Endothelial cell of umbilical vein (primary cell): Measurements from ENCODE around the gene PPP1R16B. TPM values are rescaled to one million over a fixed set of nuclear protein-coding genes. Genes with fewer than 3 reads are reported as not detected.

Source experiments
- BruUV-seq: library from RNA; stranded (reverse); fragments of 400-500 nt; replicated peaks from 2 replicates; lab custom pipeline; 2021; lab: Mats Ljungman, UMichigan
- CTCF ChIA-PET: fragments of 300-600, 350-600 bp; sonication (Branson Sonifier 250); formaldehyde crosslinking; loops from one replicate; lab custom pipeline; 2021; ENCODE audit warnings: antibody characterized with exemption, inconsistent platforms; lab: Charles Lee
- POLR2A ChIA-PET: fragments of 300-600, 350-600 bp; sonication (Branson Sonifier 250); formaldehyde crosslinking; loops from one replicate; lab custom pipeline; 2021; ENCODE audit warnings: antibody characterized with exemption, inconsistent platforms; lab: Charles Lee
- DNase-seq: peaks from one replicate; pipeline ENCODE4 v3.0.0-alpha.2; 2011; ENCODE audit warnings: low read depth, low spot score
- FAIRE-seq: peaks from 2 replicates; lab custom pipeline; 2011; peaks lifted over from hg19 to GRCh38; lab: Jason Lieb, UNC
- H2AFZ ChIP-seq: 2 replicates; pipeline ENCODE4 v1.6.0; 2012; ENCODE audit warnings: low read depth, low read length, control low read depth, inconsistent platforms
- H3K27ac ChIP-seq: 2 replicates; pipeline ENCODE4 v1.5.1; 2011; ENCODE audit warnings: low read depth, mild to moderate bottlenecking, control low read depth, low read length, moderate library complexity; ENCODE audit not compliant: insufficient read depth
- H3K27me3 ChIP-seq, 2 experiments: 2 replicates each; pipeline versions ENCODE4 v1.6.0 to v1.6.1; 2011; ENCODE audit warnings: low read length in 2 of 2, mixed read lengths in 1 of 2; ENCODE audit not compliant: control insufficient read depth in 2 of 2, insufficient read depth in 2 of 2
- H3K36me3 ChIP-seq, 2 experiments: 2 replicates in 1 of 2; 3 replicates in 1 of 2; pipeline ENCODE4 v1.5.1; 2011; ENCODE audit warnings: low read length in 2 of 2, mild to moderate bottlenecking in 1 of 2, moderate library complexity in 1 of 2; ENCODE audit not compliant: control insufficient read depth in 2 of 2, insufficient read depth in 2 of 2; ENCODE audit errors: extremely low read depth in 1 of 2
- H3K4me1 ChIP-seq: 3 replicates; pipeline ENCODE4 v1.5.1; 2011; ENCODE audit warnings: mild to moderate bottlenecking, low read length; ENCODE audit not compliant: control insufficient read depth, insufficient read depth; ENCODE audit errors: extremely low read depth
- H3K4me2 ChIP-seq: 2 replicates; pipeline ENCODE4 v1.6.1; 2011; ENCODE audit warnings: low read length, control low read depth, mixed read lengths; ENCODE audit not compliant: insufficient read depth
- H3K4me3 ChIP-seq, 3 experiments: fragments of 200-600 bp in 1 of 3; sonication (generic), shearing (Covaris generic) in 1 of 3; replicated peaks in 1 of 3; 2 replicates each; pipeline ENCODE4 v1.5.1; 2011 to 2016; ENCODE audit warnings: control low read depth in 3 of 3, low read length in 3 of 3, mild to moderate bottlenecking in 2 of 3, inconsistent platforms in 1 of 3, low read depth in 1 of 3, moderate library complexity in 1 of 3; ENCODE audit not compliant: insufficient read depth in 1 of 3
- H3K79me2 ChIP-seq: 2 replicates; pipeline ENCODE4 v1.6.0; 2012; ENCODE audit warnings: low read length, inconsistent platforms; ENCODE audit not compliant: control insufficient read depth, insufficient read depth
- H3K9ac ChIP-seq: replicated peaks from 2 replicates; pipeline ENCODE3; 2011; ENCODE audit warnings: low read length, control low read depth; ENCODE audit not compliant: insufficient read depth; ENCODE audit errors: extremely low read depth
- H3K9me1 ChIP-seq: replicated peaks from 3 replicates; pipeline ENCODE4 v1.6.0; 2011; ENCODE audit warnings: mild to moderate bottlenecking, low read length; ENCODE audit not compliant: control insufficient read depth, insufficient read depth; ENCODE audit errors: extremely low read depth
- H3K9me3 ChIP-seq: replicated peaks from 2 replicates; pipeline ENCODE4 v1.5.1; 2012; ENCODE audit warnings: low read length, inconsistent platforms; ENCODE audit not compliant: control insufficient read depth, insufficient read depth
- H4K20me1 ChIP-seq: replicated peaks from 2 replicates; pipeline ENCODE3; 2011; ENCODE audit warnings: mild to moderate bottlenecking, low read length; ENCODE audit not compliant: control insufficient read depth, insufficient read depth; ENCODE audit errors: extremely low read depth
- EZH2 ChIP-seq: IDR thresholded peaks from 2 replicates; pipeline ENCODE4 v1.6.1; 2012; ENCODE audit warnings: borderline replicate concordance, low read depth, mild to moderate bottlenecking, moderate library complexity, low read length, inconsistent platforms; ENCODE audit not compliant: severe bottlenecking
- GATA2 ChIP-seq: IDR thresholded peaks from 2 replicates; pipeline ENCODE4 v1.7.0; 2011; ENCODE audit warnings: low read depth, mild to moderate bottlenecking, moderate library complexity, mixed read lengths, low read length; ENCODE audit not compliant: insufficient read length, insufficient read depth
- JUN ChIP-seq: IDR thresholded peaks from 2 replicates; pipeline ENCODE4 v1.6.1; 2011; ENCODE audit warnings: borderline replicate concordance, low read depth; ENCODE audit not compliant: insufficient read length, insufficient read depth
- POLR2A ChIP-seq: IDR thresholded peaks from 2 replicates; pipeline ENCODE4 v1.6.1; 2012; ENCODE audit warnings: low read depth, mild to moderate bottlenecking, control low read depth, low read length
- POLR2AphosphoS5 ChIP-seq: IDR thresholded peaks from 2 replicates; pipeline ENCODE4 v1.6.1; 2012; ENCODE audit warnings: low read depth, mild to moderate bottlenecking, control low read depth, low read length, moderate library complexity; ENCODE audit not compliant: insufficient read depth
- dilution Hi-C: fragments of 300-500 bp; cut with MboI; formaldehyde crosslinking; loops from one replicate; pipeline ENCODE4 v1.15.0; 2019; ENCODE audit warnings: low sequenced_read_pairs; ENCODE audit not compliant: extremely low pct_ligation_motif_present
- intact Hi-C: fragments of 100-400 bp; cut with micrococcal nuclease; formaldehyde crosslinking; loops from one replicate; pipeline ENCODE4 v1.10.0; 2022
- polyA plus RNA-seq, 4 experiments: library from polyadenylated mRNA; depleted of rRNA in 3 of 4; stranded (reverse) in 3 of 4; unstranded in 1 of 4; fragments of >200 nt; gene quantifications; 2 replicates each; pipeline versions ENCODE4 v1.2.1 to v1.2.3, GENCODE V29; 2011 to 2012; ENCODE audit warnings: missing spikeins in 1 of 4
- total RNA-seq: library from RNA; stranded (reverse); gene quantifications from 2 replicates; pipeline ENCODE4 v1.2.3, GENCODE V29; 2021
- TF ChIP-seq, protein P1 (sequence below): IDR thresholded peaks from 2 replicates; pipeline ENCODE4 v1.6.1; 2011; ENCODE audit not compliant: insufficient read depth, insufficient read length

PPP1R16B gene
- total and polyA plus RNA-seq, 2 donors (not counting 3 experiments of a cell fraction or from before 2014, with no cell fraction given): 34.7 to 68.1 TPM

- H3K4me3 ChIP-seq: no peak overlapping the region
- H3K9me1 ChIP-seq: no peaks in the 10 kb centered on the region
- H3K9ac ChIP-seq: peak overlapping the region; percentile 7
- no peaks in the 10 kb centered on the region for H4K20me1 ChIP-seq
- POLR2A ChIA-PET: interaction anchor here (0.7 to 1.2 kb wide), 4 partner anchors 17 to 70 kb away, joined by 4 to 9 read pairs (median 5); partner anchors contain the start of gene PPP1R16B
- no peaks in the 10 kb centered on the region for H3K27me3 ChIP-seq
- intact Hi-C loops: loop anchor here (1.0 kb wide), 2 partner anchors 47 to 69 kb away; partner anchors contain the start of gene PPP1R16B
- DNase-seq (no peak), FAIRE-seq (no peak)
- H3K9me3 ChIP-seq: no peaks in the 10 kb centered on the region
- dilution Hi-C loops: no loop called here
- no TSS peak for BruUV-seq
- CTCF ChIA-PET: interaction anchor here (0.6 to 2.4 kb wide), 9 partner anchors 9 to 216 kb away, joined by 3 to 11 read pairs (median 3); partner anchors contain the start of gene PPP1R16B
- no peaks in the 10 kb centered on the region for H3K79me2 ChIP-seq
- H3K4me2 ChIP-seq: peak overlapping the region; percentile 71
- H3K27ac ChIP-seq: peak overlapping the region; percentile 54
- no peak overlapping the region for H2AFZ ChIP-seq
- peaks cover 38% of the 10 kb centered on the region for H3K4me1 ChIP-seq
- TF ChIP-seq JUN (peak; percentile 17), POLR2A (no peak)
- H3K36me3 ChIP-seq: no peaks in the 10 kb centered on the region
Measured at GRCh38 chr20:38874460-38875174, 69.1 kb downstream of the PPP1R16B start.

GRCh38 chr20:38875175-38875993 lies 69.9 kb downstream of the PPP1R16B start:
- Histone ChIP-seq H3K79me2 (no peaks in the 10 kb centered on the region), H3K4me1 (peaks cover 36% of the 10 kb centered on the region), H2AFZ (no peak overlapping the region), H3K27me3 (no peaks in the 10 kb centered on the region), H3K9me3 (no peaks in the 10 kb centered on the region), H3K4me3 (no peak overlapping the region), H3K36me3 (no peaks in the 10 kb centered on the region), H3K9me1 (no peaks in the 10 kb centered on the region), H3K9ac (peak overlapping the region; percentile 13), H4K20me1 (no peaks in the 10 kb centered on the region), H3K27ac (peak overlapping the region; percentile 54), H3K4me2 (peak overlapping the region; percentile 71)
- intact Hi-C loops: loop anchor here (1.0 kb wide), 2 partner anchors 48 to 70 kb away; partner anchors contain the start of gene PPP1R16B
- CTCF ChIA-PET: interaction anchor here (0.6 to 2.4 kb wide), 9 partner anchors 8 to 217 kb away, joined by 3 to 11 read pairs (median 3); partner anchors contain the start of gene PPP1R16B
- dilution Hi-C loops: no loop called here
- POLR2A ChIA-PET: interaction anchor here (0.7 to 1.2 kb wide), 4 partner anchors 16 to 70 kb away, joined by 4 to 9 read pairs (median 5); partner anchors contain the start of gene PPP1R16B
- DNase-seq: peak; percentile 92
- no TSS peak for BruUV-seq
- TF ChIP-seq, protein P1, sequence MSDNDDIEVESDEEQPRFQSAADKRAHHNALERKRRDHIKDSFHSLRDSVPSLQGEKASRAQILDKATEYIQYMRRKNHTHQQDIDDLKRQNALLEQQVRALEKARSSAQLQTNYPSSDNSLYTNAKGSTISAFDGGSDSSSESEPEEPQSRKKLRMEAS: no peak
- TF ChIP-seq GATA2 (peak; percentile 71), POLR2AphosphoS5 (peak; percentile 32), EZH2 (no peak)
- FAIRE-seq: peak; percentile 83
